Fibroblast of lung (primary cell): ENCODE data around the gene TMEM51. TPM values are rescaled to one million over a fixed set of nuclear protein-coding genes. Genes with fewer than 3 reads are reported as not detected.

Source experiments
- DNase-seq, 2 donors: peaks; one replicate each; pipeline versions ENCODE4 v3.0.0 to v3.0.0-alpha.2; 2010; ENCODE audit warnings: low read depth in 2 of 2
- H2AFZ ChIP-seq: 2 replicates; pipeline ENCODE4 v1.5.1; 2012; ENCODE audit warnings: low read length, control low read depth, inconsistent platforms
- H3K27ac ChIP-seq: 2 replicates; pipeline ENCODE4 v1.5.1; 2011; ENCODE audit warnings: low read length, control low read depth; ENCODE audit not compliant: insufficient read depth
- H3K27me3 ChIP-seq: 2 replicates; pipeline ENCODE4 v1.5.1; 2011; ENCODE audit warnings: mild to moderate bottlenecking, low read length; ENCODE audit not compliant: control insufficient read depth, insufficient read depth
- H3K36me3 ChIP-seq: 2 replicates; pipeline ENCODE4 v1.5.1; 2011; ENCODE audit warnings: low read length; ENCODE audit not compliant: control insufficient read depth, insufficient read depth
- H3K4me1 ChIP-seq: 2 replicates; pipeline ENCODE4 v1.5.1; 2011; ENCODE audit warnings: low read length; ENCODE audit not compliant: control insufficient read depth, insufficient read depth; ENCODE audit errors: extremely low read depth
- H3K4me2 ChIP-seq: 2 replicates; pipeline ENCODE4 v1.5.1; 2011; ENCODE audit warnings: low read length, control low read depth; ENCODE audit not compliant: insufficient read depth; ENCODE audit errors: extremely low read depth
- H3K4me3 ChIP-seq, 4 experiments: fragments of 200-600 bp in 1 of 4; sonication (generic) in 1 of 4; replicated peaks in 1 of 4; 2 replicates each; pipeline ENCODE4 v1.5.1; 2011 to 2016; ENCODE audit warnings: low read length in 4 of 4, low read depth in 3 of 4, mild to moderate bottlenecking in 3 of 4, control low read depth in 2 of 4, inconsistent platforms in 1 of 4, mixed read lengths in 1 of 4; ENCODE audit not compliant: insufficient read depth in 1 of 4; ENCODE audit errors: control extremely low read depth in 1 of 4
- H3K79me2 ChIP-seq: 2 replicates; pipeline ENCODE4 v1.5.1; 2012; ENCODE audit warnings: mild to moderate bottlenecking, low read length, inconsistent platforms; ENCODE audit not compliant: control insufficient read depth, insufficient read depth
- H3K9ac ChIP-seq: 2 replicates; pipeline ENCODE4 v1.5.1; 2011; ENCODE audit warnings: mild to moderate bottlenecking, low read length, control low read depth; ENCODE audit not compliant: insufficient read depth
- H3K9me3 ChIP-seq: 2 replicates; pipeline ENCODE4 v1.5.1; 2012; ENCODE audit warnings: low read depth, low read length; ENCODE audit not compliant: control insufficient read depth, insufficient read depth
- H4K20me1 ChIP-seq: 2 replicates; pipeline ENCODE4 v1.5.1; 2011; ENCODE audit warnings: low read length; ENCODE audit not compliant: control insufficient read depth, insufficient read depth; ENCODE audit errors: extremely low read depth
- CTCF ChIP-seq, 2 donors: IDR thresholded peaks in 1 of 2; conservative IDR thresholded peaks in 1 of 2; 1 replicate in 1 of 2; 2 replicates in 1 of 2; pipeline ENCODE4 v1.5.1; 2011 to 2012; ENCODE audit warnings: low read length in 2 of 2, control low read depth in 1 of 2, inconsistent platforms in 1 of 2, low read depth in 1 of 2, mild to moderate bottlenecking in 1 of 2
- EZH2 ChIP-seq: IDR thresholded peaks from 2 replicates; pipeline ENCODE4 v1.5.1; 2012; ENCODE audit warnings: low read length, control low read depth, mild to moderate bottlenecking; ENCODE audit errors: missing control alignments
- polyA plus RNA-seq, 2 donors: library from polyadenylated mRNA; depleted of rRNA in 1 of 2; stranded (reverse) in 1 of 2; unstranded in 1 of 2; fragments of >200 nt; gene quantifications; 2 replicates each; pipeline ENCODE4 v1.2.1, GENCODE V29; 2011 to 2012; ENCODE audit warnings: missing spikeins in 1 of 2
- total RNA-seq: library from RNA; depleted of rRNA; stranded (reverse); fragments of >200 nt; gene quantifications from 2 replicates; pipeline ENCODE4 v1.2.1, GENCODE V29; 2014

Gene TMEM51
- total and polyA plus RNA-seq, 2 donors (not counting 1 experiment from before 2014, with no cell fraction given), result 6.1 to 19.0 TPM

- H3K4me2 ChIP-seq, result no peak overlapping the region
- no peak overlapping the region for H2AFZ ChIP-seq
- TF ChIP-seq CTCF (conservative IDR thresholded peaks at IDR 0.05 in 1 of 2, IDR thresholded peaks at IDR 0.05 in 1 of 2; ENCODE audit: low read depth in 1 of 2, low read length in 2 of 2) (no peak), EZH2 (no peak)
- no peak overlapping the region for H3K4me3 ChIP-seq
- no peaks in the 10 kb centered on the region for H3K36me3 ChIP-seq
- H3K9ac ChIP-seq, result no peak overlapping the region
- no peaks in the 10 kb centered on the region for H3K4me1 ChIP-seq
- DNase-seq, result no peak
- H3K79me2 ChIP-seq, result no peaks in the 10 kb centered on the region
- H4K20me1 ChIP-seq, result no peaks in the 10 kb centered on the region
- peaks cover 3% of the 10 kb centered on the region for H3K27me3 ChIP-seq
- no peaks in the 10 kb centered on the region for H3K9me3 ChIP-seq
- no peak overlapping the region for H3K27ac ChIP-seq
These were observed 43.2 kb upstream of the TMEM51 start for GRCh38 chr1:15110128-15110866.

GRCh38 chr1:15110867-15111230 is 42.7 kb upstream of the TMEM51 start:
- H2AFZ ChIP-seq, result no peak overlapping the region
- H3K4me3 ChIP-seq, result no peak overlapping the region
- TF ChIP-seq EZH2 (no peak), CTCF (conservative IDR thresholded peaks at IDR 0.05 in 1 of 2, IDR thresholded peaks at IDR 0.05 in 1 of 2; ENCODE audit: low read depth in 1 of 2, low read length in 2 of 2) (no peak)
- H3K4me2 ChIP-seq, result no peak overlapping the region
- H3K4me1 ChIP-seq, result no peaks in the 10 kb centered on the region
- no peak overlapping the region for H3K27ac ChIP-seq
- H3K9me3 ChIP-seq, result no peaks in the 10 kb centered on the region
- DNase-seq, result no peak
- no peaks in the 10 kb centered on the region for H3K36me3 ChIP-seq
- H4K20me1 ChIP-seq, result no peaks in the 10 kb centered on the region
- peaks cover 7% of the 10 kb centered on the region for H3K27me3 ChIP-seq
- H3K79me2 ChIP-seq, result no peaks in the 10 kb centered on the region
- no peak overlapping the region for H3K9ac ChIP-seq

GRCh38 chr1:15113146-15113545 is 40.4 kb upstream of the TMEM51 start:
- Histone ChIP-seq H3K4me1 (no peaks in the 10 kb centered on the region), H2AFZ (no peak overlapping the region), H3K27ac (no peak overlapping the region), H3K36me3 (no peaks in the 10 kb centered on the region), H4K20me1 (no peaks in the 10 kb centered on the region), H3K27me3 (peaks cover 7% of the 10 kb centered on the region), H3K9ac (no peak overlapping the region), H3K79me2 (no peaks in the 10 kb centered on the region), H3K4me3 (no peak overlapping the region), H3K4me2 (no peak overlapping the region), H3K9me3 (no peaks in the 10 kb centered on the region)
- no peak for TF ChIP-seq CTCF (conservative IDR thresholded peaks at IDR 0.05 in 1 of 2, IDR thresholded peaks at IDR 0.05 in 1 of 2; ENCODE audit: low read depth in 1 of 2, low read length in 2 of 2)
- TF ChIP-seq EZH2, result no peak
- DNase-seq, result no peak
